AG20443 (cell line): ENCODE measurements around the gene TCF4.

ENCODE experiments used
- DNase-seq: peaks from one replicate; pipeline ENCODE4 v3.0.0; 2012; ENCODE audit warnings: low spot score, mixed read lengths

The TCF4 gene

GRCh38 chr18:55256226-55256928 is 331.6 kb downstream of the TCF4 start:
- no peak for DNase-seq

GRCh38 chr18:55253814-55254213 is 334.2 kb downstream of the TCF4 start:
- no peak for DNase-seq

GRCh38 chr18:55252901-55253300 is 335.1 kb downstream of the TCF4 start:
- DNase-seq = no peak

GRCh38 chr18:55252053-55252675 is 335.8 kb downstream of the TCF4 start:
- DNase-seq = no peak

- peak; percentile 37 for DNase-seq
Observed at GRCh38 chr18:55251254-55251971, 336.6 kb downstream of the TCF4 start.

- DNase-seq = no peak
Observed at GRCh38 chr18:55250768-55251173, 337.2 kb downstream of the TCF4 start.

- no peak for DNase-seq
Observed at GRCh38 chr18:55249550-55249949, 338.4 kb downstream of the TCF4 start.

GRCh38 chr18:55248495-55248894 is 339.5 kb downstream of the TCF4 start:
- DNase-seq = no peak

GRCh38 chr18:55247032-55247431 is 341.0 kb downstream of the TCF4 start:
- DNase-seq = no peak

- no peak for DNase-seq
Observed at GRCh38 chr18:55246278-55246677, 341.7 kb downstream of the TCF4 start.

- DNase-seq = no peak
Observed at GRCh38 chr18:55245211-55245614, 342.8 kb downstream of the TCF4 start.

- DNase-seq = no peak
Observed at GRCh38 chr18:55244546-55244945, 343.4 kb downstream of the TCF4 start.

GRCh38 chr18:55243857-55244256 is 344.1 kb downstream of the TCF4 start:
- DNase-seq = peak; percentile 41

- no peak for DNase-seq
Observed at GRCh38 chr18:55243255-55243654, 344.7 kb downstream of the TCF4 start.

- no peak for DNase-seq
Observed at GRCh38 chr18:55240978-55241377, 347.0 kb downstream of the TCF4 start.

GRCh38 chr18:55239740-55240139 is 348.3 kb downstream of the TCF4 start:
- DNase-seq = no peak

- DNase-seq = no peak
Observed at GRCh38 chr18:55237660-55238059, 350.3 kb downstream of the TCF4 start.

- DNase-seq = peak; percentile 46
Observed at GRCh38 chr18:55236150-55236931, 351.7 kb downstream of the TCF4 start.

GRCh38 chr18:55235094-55235461 is 352.9 kb downstream of the TCF4 start:
- no peak for DNase-seq

GRCh38 chr18:55234366-55235093 is 353.5 kb downstream of the TCF4 start:
- DNase-seq = peak; percentile 77

- no peak for DNase-seq
Observed at GRCh38 chr18:55233857-55234256, 354.1 kb downstream of the TCF4 start.

GRCh38 chr18:55232506-55232905 is 355.5 kb downstream of the TCF4 start:
- no peak for DNase-seq
